Stimulated activated naive CD8-positive, alpha-beta T cell treated with anti-CD3 and anti-CD28 coated beads, Interleukin-15, Interleukin-2, amounts not matched to agents 100 ng/mL and 50 ng/mL, for 24 hours (primary cell): ENCODE measurements around the gene CCDC88B.

Experiments used
- H3K27ac Mint-ChIP-seq: one replicate; pipeline ENCODE4 v1.8.0; 2021; ENCODE audit warnings: mild to moderate bottlenecking, mixed read lengths
- H3K27me3 Mint-ChIP-seq: one replicate; pipeline ENCODE4 v1.8.0; 2021; ENCODE audit warnings: mixed read lengths
- H3K36me3 Mint-ChIP-seq: one replicate; pipeline ENCODE4 v1.8.0; 2021; ENCODE audit warnings: low read depth, mixed read lengths
- H3K4me1 Mint-ChIP-seq: one replicate; pipeline ENCODE4 v1.8.0; 2021; ENCODE audit warnings: low read depth, mixed read lengths
- H3K4me3 Mint-ChIP-seq: one replicate; pipeline ENCODE4 v1.8.0; 2021; ENCODE audit warnings: mild to moderate bottlenecking, mixed read lengths
- H3K9me3 Mint-ChIP-seq: one replicate; pipeline ENCODE4 v1.8.0; 2021; ENCODE audit warnings: mixed read lengths

Gene CCDC88B

DNA sequence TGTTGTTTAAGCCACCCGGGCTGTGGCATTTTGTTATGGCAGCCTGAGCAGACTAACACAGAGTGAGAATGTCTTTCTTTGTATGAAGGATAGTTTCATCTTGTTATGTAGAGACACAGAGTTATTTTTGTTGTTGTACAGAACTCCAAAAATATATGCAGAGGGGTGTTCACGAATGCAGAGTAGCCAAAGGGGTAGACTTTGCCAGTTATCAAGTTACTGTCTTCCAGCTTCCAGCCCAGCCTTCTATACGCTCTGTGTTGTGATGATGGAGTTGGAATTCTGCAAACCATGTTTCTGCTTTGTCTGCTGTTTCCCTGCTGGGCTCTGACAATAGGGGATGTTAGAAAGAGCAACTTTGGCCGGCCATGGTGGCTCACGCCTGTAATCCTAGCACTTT, 63.1 kb downstream of the CCDC88B start:
- Mint-ChIP-seq H3K36me3 (no peaks in the 10 kb centered on the region), H3K4me3 (no peak overlapping the region), H3K4me1 (no peaks in the 10 kb centered on the region), H3K27ac (no peak overlapping the region), H3K27me3 (peaks cover 4% of the 10 kb centered on the region), H3K9me3 (no peaks in the 10 kb centered on the region)

DNA sequence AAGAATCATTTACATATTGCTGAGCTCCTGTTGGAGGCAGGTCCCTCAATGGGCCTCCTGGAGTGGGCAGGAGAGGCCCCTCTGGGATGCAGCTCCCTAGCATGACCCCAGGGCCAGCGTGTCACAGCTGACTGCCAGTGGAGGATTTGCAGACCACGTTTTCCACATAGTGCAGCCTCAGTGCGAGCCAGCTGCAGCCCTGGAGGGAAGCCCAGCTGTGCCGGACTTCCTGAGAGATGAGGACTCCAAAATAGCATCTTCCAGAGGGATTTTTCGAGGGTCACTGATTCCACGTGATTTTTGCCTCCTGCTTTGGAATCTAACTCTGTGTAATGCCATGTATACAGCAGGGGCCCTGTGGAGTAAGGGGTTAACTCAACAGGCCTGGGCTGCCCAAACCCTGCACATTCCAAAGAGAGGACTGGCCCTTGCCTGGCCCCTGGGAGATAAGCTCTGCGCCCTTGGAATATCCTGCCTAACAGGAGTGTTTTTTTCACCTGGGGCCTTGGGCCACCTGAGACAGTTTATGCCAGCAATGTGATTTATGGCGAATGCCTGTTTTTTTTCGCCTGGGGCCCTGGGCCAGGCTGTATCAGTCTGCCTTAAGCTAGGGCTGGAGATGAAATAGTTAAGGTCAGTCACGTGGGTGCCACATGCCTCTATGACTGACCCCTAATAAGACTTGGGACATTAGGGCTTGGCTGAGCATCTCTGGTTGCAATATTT, 66.4 kb downstream of the CCDC88B start:
- H3K27ac Mint-ChIP-seq = no peak overlapping the region
- no peaks in the 10 kb centered on the region for H3K36me3 Mint-ChIP-seq
- H3K4me1 Mint-ChIP-seq = no peaks in the 10 kb centered on the region
- H3K4me3 Mint-ChIP-seq = no peak overlapping the region
- H3K9me3 Mint-ChIP-seq = no peaks in the 10 kb centered on the region
- no peaks in the 10 kb centered on the region for H3K27me3 Mint-ChIP-seq
